SJSA1 (cell line): Measurements from ENCODE around the gene ZNF264. TPM values are rescaled to one million over a fixed set of nuclear protein-coding genes. Genes with fewer than 3 reads are reported as not detected.
"Not testable (repeated sequence)": the region's sequence is repeated elsewhere in the genome, so short reads cannot be mapped to it uniquely, and the experiment has no call there.

Experiments
- DNase-seq, 2 experiments: peaks; one replicate each; pipeline ENCODE4 v3.0.0-alpha.2; 2015 to 2020; ENCODE audit warnings: low spot score in 2 of 2, low read depth in 1 of 2
- H3K27ac ChIP-seq: fragments of 250-450 bp; sonication (Bioruptor Pico); 2 replicates; pipeline ENCODE4 v1.5.1; 2020; ENCODE audit warnings: mild to moderate bottlenecking, moderate library complexity
- H3K27me3 ChIP-seq: fragments of 250-450 bp; sonication (Bioruptor Pico); replicated peaks from 2 replicates; pipeline ENCODE4 v1.5.1; 2020; ENCODE audit warnings: mild to moderate bottlenecking, moderate library complexity
- H3K36me3 ChIP-seq: fragments of 250-450 bp; sonication (Bioruptor Pico); 2 replicates; pipeline ENCODE4 v1.5.1; 2020; ENCODE audit warnings: mild to moderate bottlenecking
- H3K4me1 ChIP-seq: fragments of 250-450 bp; sonication (Bioruptor Pico); replicated peaks from 2 replicates; pipeline ENCODE4 v1.6.1; 2021; ENCODE audit warnings: mild to moderate bottlenecking
- H3K4me3 ChIP-seq: fragments of 250-450 bp; sonication (Bioruptor Pico); 2 replicates; pipeline ENCODE4 v1.5.1; 2020; ENCODE audit warnings: mild to moderate bottlenecking
- H3K9me3 ChIP-seq: fragments of 250-450 bp; sonication (Bioruptor Pico); replicated peaks from 2 replicates; pipeline ENCODE4 v1.5.1; 2020; ENCODE audit warnings: mild to moderate bottlenecking
- total RNA-seq: library from RNA; depleted of rRNA; stranded (reverse); fragments of >200 nt; shearing (Covaris generic); gene quantifications from 2 replicates; pipeline ENCODE4 v1.2.3, GENCODE V29; 2014

The ZNF264 gene
- total RNA-seq, 1 experiment from 2014 or later = 37.6 TPM

DNA sequence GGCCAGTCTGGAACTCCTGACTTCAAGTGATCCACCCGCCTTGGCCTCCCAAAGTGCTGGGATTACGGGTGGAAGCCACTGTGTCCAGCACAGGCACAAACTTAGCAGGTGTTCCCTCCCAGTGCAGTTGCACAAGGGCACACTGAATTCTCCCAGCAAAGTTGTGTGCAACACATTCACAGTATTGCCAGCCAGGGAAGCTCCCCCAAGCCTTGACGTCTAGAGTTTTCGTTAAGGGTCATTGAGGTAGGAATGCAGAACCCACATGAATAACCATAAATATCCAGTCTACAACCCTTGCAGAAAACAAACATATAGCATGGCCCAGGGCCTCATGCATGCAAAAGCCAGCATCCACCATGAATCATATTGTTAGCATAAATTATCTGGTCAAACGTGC, 36.2 kb downstream of the ZNF264 start:
- no peaks in the 10 kb centered on the region for H3K4me1 ChIP-seq
- no peaks in the 10 kb centered on the region for H3K36me3 ChIP-seq
- no peaks in the 10 kb centered on the region for H3K27me3 ChIP-seq
- 0 out of 2 replicates have a peak, but pooled peaks cover 2% of the 10 kb centered on the region for H3K9me3 ChIP-seq
- no peak for DNase-seq
- H3K27ac ChIP-seq = no peak overlapping the region
- no peak overlapping the region for H3K4me3 ChIP-seq

DNA sequence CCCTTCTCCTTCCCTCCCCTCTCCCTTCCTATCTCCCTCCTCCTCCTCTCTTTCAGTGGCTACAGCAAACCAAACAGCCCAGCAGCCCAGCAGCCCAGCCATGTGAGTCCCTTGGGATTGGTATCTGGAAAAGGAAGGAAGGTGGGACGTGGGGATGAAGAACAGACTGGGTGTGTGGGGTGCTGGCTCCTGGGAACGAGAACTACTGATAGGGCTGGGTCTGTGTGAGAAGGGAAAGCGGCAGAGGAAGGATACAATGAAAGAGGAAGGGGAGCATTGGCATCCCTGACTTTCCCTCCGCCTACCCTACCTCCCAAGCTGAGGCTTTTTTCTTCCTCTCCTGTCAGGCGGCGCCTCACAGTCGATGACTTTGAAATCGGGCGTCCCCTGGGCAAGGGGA, 40.4 kb downstream of the ZNF264 start:
- Histone ChIP-seq H3K27me3 (no peaks in the 10 kb centered on the region), H3K27ac (no peak overlapping the region), H3K36me3 (no peaks in the 10 kb centered on the region), H3K4me3 (no peak overlapping the region), H3K9me3 (0 out of 2 replicates have a peak, but pooled peaks cover 2% of the 10 kb centered on the region), H3K4me1 (no peaks in the 10 kb centered on the region)
- DNase-seq = no peak

DNA sequence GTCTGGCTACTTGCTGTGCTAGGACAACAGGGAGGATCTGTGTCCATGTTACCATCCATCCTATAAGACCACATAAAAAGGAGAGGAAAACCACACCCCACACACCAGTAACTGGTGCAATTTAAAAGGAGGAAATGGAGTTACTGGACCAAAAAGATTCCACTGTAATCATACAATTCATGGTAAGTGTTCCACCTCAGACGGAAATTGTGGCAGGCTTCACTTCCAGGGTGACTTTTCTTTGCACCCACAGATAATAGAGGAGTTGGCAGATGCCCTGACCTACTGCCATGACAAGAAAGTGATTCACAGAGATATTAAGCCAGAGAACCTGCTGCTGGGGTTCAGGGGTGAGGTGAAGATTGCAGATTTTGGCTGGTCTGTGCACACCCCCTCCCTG, 41.9 kb downstream of the ZNF264 start:
- Histone ChIP-seq H3K4me3 (no peak overlapping the region), H3K4me1 (no peaks in the 10 kb centered on the region), H3K36me3 (no peaks in the 10 kb centered on the region), H3K27ac (no peak overlapping the region), H3K9me3 (0 out of 2 replicates have a peak, but pooled peaks cover 2% of the 10 kb centered on the region), H3K27me3 (no peaks in the 10 kb centered on the region)
- no peak for DNase-seq

DNA sequence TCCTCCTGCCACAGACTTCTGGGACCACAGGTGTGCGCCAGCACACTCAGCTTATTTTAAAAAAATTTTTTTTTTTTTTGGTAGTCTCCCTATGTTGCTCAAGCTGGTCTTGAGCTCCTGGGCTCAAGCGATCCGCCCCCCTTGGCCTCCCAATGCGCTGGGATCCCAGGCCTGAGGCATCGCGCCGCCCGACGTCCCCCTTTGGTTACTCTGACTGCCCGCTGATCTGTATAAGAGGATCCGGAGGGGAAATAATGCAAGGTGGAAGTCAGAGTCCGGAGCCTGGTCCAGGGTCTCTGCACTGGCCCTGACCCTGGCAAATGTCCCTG, 48.6 kb downstream of the ZNF264 start:
- peaks cover 18% of the 10 kb centered on the region for H3K36me3 ChIP-seq
- H3K4me1 ChIP-seq = peaks cover 13% of the 10 kb centered on the region

DNA sequence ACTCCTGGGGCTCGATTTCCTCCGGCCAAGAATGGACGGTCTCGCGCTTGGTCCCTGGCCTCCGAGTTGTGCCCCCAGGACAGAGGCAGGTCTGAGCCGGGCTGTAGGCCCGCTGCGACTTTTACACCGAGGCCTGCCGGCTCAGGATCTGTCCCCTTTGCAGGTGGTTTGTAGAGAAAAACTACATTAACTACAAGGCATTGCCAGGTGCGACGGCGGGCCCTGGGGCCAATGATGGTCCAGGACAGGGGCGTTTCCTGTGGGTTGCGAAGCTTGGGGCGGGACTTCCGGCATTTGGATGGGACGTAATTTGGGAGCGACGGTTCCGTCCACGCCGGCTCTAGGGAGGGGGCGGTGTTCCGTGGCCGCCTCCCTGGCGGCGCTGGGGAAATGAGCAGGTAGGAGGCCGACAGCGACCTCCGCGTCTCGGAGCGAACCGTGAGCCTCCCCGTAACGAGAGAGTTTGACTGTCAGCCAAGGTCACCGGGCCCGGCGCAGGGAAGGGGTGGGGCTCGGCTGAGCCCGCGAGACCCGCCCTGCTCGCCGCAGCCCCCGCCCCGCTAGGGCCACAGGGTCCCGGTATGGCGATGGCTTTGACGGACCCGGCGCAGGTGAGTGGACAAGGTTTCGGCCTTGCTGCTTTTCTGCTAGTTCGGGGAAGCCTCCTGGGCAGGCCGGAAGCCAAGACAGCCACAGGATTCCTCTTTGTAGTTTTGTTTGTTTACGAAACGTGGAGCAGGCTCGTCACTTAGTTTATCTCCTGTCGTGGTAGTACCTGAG, 49.2 kb downstream of the ZNF264 start, which contains the start of gene ZNF805:
Gene ZNF805 (plus strand): TSS at position 322 of the 780 bp plus-strand sequence. CDS start 260 bp downstream, at position 582.
- peak; percentile 83 to 92 for DNase-seq
- Histone ChIP-seq H3K4me3 (peak within 1 kb of the TSS; percentile 87), H3K36me3 (peaks cover 21% of the 10 kb centered on the region), H3K9me3 (no peaks in the 10 kb centered on the region), H3K27me3 (no peaks in the 10 kb centered on the region), H3K4me1 (peaks cover 13% of the 10 kb centered on the region), H3K27ac (peak within 1 kb of the TSS; percentile 80)

More for the DNA sequence above, 48.6 kb downstream of the ZNF264 start:
- Histone ChIP-seq H3K4me3 (peak overlapping the region; percentile 87), H3K27me3 (no peaks in the 10 kb centered on the region), H3K27ac (peak overlapping the region; percentile 80; the same call in 1 of the 2 replicates), H3K9me3 (no peaks in the 10 kb centered on the region)
- no peak for DNase-seq

DNA sequence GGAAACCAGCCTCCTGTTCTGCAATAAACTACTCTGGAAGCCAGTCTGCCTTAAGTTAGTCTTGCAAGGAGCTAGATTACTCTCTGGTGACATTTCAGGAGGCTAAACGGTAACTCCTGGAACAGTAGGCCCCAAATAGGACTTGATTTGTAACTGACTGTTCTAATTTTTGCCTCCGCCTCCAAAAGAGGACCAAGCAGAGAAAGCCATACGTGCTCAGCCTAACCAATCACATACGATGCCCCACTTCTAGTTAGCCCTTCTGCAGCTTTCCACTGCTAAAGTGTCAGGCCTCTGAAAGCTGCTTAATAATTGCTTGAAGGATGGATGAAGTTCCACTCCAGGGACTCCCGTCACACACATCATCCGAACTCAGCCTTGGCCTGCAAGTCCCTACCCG, 49.9 kb downstream of the ZNF264 start:
- Histone ChIP-seq H3K27ac (peak overlapping the region; percentile 80), H3K27me3 (no peaks in the 10 kb centered on the region), H3K4me1 (peaks cover 13% of the 10 kb centered on the region), H3K4me3 (peak overlapping the region; percentile 87), H3K36me3 (peaks cover 21% of the 10 kb centered on the region), H3K9me3 (no peaks in the 10 kb centered on the region)
- no peak for DNase-seq

DNA sequence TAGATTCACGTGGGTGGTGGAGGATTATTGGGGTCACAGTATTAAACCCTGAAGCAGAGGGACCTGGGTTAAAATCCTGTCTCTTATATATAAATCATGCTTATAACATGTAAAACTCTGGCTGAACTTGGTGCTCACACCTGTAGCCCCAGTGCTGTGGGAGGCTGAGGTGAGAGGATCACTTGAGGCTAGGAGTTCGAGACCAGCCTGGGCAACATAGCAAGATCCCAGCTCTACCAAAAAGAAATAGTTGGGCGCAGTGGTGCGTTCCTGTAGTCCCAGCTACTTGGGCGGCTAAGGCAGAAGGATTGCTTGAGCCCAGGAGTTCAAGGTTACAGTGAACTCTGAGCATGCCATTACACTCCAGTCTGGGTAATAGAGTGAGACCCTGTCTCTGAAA, 51.5 kb downstream of the ZNF264 start:
- H3K9me3 ChIP-seq = no peaks in the 10 kb centered on the region
- no peaks in the 10 kb centered on the region for H3K27me3 ChIP-seq
- no peak overlapping the region for H3K27ac ChIP-seq
- peaks cover 33% of the 10 kb centered on the region for H3K36me3 ChIP-seq
- no peak for DNase-seq
- peaks cover 13% of the 10 kb centered on the region for H3K4me1 ChIP-seq
- H3K4me3 ChIP-seq = no peak overlapping the region

DNA sequence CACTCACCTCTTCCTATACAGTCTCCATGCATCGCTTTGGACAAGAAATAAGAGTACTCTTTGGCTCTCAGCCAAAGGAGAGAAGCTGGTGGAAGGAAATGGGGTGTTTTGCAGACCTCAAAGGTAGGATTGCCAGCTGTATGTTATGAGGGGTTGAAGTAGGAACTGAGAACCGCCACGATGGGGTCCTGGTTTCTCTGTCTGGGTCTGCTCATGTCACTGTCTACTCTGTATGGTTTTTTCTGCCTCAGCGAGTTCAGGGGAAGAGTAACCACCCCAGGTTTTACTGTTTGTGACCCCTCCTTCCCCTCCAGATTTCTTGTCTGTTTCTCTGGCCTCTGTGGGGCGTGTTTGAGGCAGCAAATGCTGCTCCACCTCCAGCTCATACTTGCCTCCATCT, 53.2 kb downstream of the ZNF264 start:
- H3K36me3 ChIP-seq = peaks cover 50% of the 10 kb centered on the region
- H3K4me1 ChIP-seq = peaks cover 13% of the 10 kb centered on the region

DNA sequence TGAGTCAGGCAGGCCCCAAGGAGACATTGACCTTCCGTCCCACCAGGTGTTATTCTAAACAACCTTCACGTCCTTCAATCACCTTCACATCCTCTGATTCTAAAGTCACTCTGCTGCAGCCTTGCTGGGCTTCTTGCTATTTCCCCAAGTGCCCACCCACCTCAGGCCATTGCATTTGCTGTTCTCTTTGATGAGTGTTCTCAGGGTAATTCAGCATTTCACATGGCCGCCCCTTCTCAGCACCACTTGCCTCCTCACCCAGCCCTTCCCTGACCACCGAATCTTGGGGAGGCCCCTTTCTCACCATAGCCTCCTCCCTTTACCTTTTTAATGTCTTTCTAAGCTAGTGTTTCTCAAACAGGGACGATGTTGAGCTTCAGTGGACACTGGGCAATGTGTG, 53.8 kb downstream of the ZNF264 start:
- Histone ChIP-seq H3K4me3 (no peak overlapping the region), H3K4me1 (peaks cover 11% of the 10 kb centered on the region), H3K36me3 (peaks cover 52% of the 10 kb centered on the region), H3K27me3 (no peaks in the 10 kb centered on the region), H3K27ac (no peak overlapping the region), H3K9me3 (no peaks in the 10 kb centered on the region)
- peak in 1 of 2 experiments; percentile 14 for DNase-seq

More for the DNA sequence above, 53.2 kb downstream of the ZNF264 start:
- H3K27me3 ChIP-seq = no peaks in the 10 kb centered on the region
- no peaks in the 10 kb centered on the region for H3K9me3 ChIP-seq
- DNase-seq = no peak
- H3K27ac ChIP-seq = no peak overlapping the region
- no peak overlapping the region for H3K4me3 ChIP-seq

DNA sequence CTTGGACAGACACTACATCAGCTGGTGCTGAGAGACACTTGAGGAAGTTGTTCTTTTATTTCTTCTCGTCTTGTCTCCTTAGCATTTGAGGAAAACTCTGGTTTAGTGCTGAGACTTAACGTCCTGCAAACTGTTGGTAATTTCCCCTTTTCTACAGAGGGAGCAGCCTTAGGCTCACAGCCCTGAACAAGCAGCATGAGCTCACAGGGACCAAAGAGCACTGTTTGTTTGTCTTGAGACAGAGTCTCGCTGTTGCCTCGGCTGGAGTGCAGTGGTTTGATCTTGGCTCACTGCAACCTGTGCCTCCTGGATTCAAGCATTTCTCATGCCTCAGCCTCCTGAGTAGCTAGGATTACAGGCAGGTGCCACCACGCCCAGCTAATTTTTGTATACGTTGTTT, 54.7 kb downstream of the ZNF264 start:
- DNase-seq = peak in 1 of 2 experiments; percentile 12
- Histone ChIP-seq H3K36me3 (peaks cover 56% of the 10 kb centered on the region), H3K9me3 (no peaks in the 10 kb centered on the region), H3K27me3 (no peaks in the 10 kb centered on the region), H3K27ac (no peak overlapping the region), H3K4me3 (no peak overlapping the region), H3K4me1 (peaks cover 9% of the 10 kb centered on the region)

DNA sequence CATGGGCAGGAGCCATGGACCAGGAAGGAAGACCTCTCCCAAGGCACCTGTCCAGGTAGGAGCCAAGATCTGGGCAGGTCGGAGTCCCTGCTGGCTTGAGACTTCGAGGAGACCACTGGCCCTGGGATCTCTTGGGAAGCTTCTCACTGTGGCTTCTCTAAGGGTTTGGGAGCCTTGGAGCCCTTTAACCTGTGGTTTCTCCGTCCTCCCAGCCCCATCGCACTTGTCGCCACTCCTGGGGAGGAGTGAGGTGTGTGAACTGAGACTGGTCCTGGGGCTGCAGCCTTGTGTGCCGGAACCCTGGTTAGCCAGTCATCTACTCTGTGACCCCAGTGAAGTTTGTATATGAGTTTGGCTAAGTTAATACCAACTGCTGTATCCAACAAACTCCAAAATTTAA, 57.3 kb downstream of the ZNF264 start:
- Histone ChIP-seq H3K36me3 (peaks cover 75% of the 10 kb centered on the region), H3K27ac (no peak overlapping the region)
- DNase-seq = peak in 1 of 2 experiments; percentile 22

DNA sequence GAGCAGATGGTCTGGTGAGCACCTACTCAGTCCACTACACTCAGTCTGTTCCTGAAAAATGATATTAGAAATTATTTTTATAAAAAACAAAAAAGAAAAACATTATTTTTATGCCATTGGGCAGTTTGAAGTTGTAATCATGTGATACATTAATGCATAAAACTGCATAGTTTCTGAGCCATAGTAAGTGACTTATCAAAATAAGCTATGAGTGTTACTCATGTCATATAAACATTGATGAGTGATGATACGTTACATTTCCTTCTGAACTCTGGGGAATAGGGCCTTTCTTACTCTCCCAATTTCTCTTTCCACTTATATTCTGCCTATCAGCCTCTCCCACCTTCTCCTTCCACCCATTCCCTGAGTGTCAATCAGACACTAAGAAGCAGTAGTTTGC, 58.0 kb downstream of the ZNF264 start:
- Histone ChIP-seq H3K27me3 (no peaks in the 10 kb centered on the region), H3K27ac (no peak overlapping the region), H3K4me3 (no peak overlapping the region), H3K9me3 (no peaks in the 10 kb centered on the region), H3K36me3 (peaks cover 80% of the 10 kb centered on the region), H3K4me1 (no peaks in the 10 kb centered on the region)
- no peak for DNase-seq

More for the DNA sequence above, 57.3 kb downstream of the ZNF264 start:
- Histone ChIP-seq H3K4me1 (no peaks in the 10 kb centered on the region), H3K9me3 (no peaks in the 10 kb centered on the region), H3K27me3 (no peaks in the 10 kb centered on the region), H3K4me3 (no peak overlapping the region)

DNA sequence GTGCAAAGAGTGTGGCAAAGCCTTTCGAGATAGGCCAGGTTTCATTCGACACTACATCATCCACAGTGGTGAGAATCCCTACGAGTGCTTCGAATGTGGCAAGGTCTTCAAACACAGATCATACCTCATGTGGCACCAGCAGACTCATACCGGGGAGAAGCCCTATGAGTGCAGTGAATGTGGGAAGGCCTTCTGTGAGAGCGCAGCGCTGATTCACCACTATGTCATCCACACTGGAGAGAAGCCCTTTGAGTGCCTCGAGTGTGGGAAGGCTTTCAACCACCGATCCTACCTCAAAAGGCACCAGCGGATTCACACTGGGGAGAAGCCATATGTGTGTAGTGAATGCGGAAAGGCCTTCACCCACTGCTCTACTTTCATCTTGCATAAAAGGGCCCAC, 62.5 kb downstream of the ZNF264 start:
- H3K4me3 ChIP-seq, DNase-seq, H3K27ac ChIP-seq, H3K4me1 ChIP-seq, H3K9me3 ChIP-seq, H3K27me3 ChIP-seq: not testable (repeated sequence)
- H3K36me3 ChIP-seq = peaks cover 58% of the 10 kb centered on the region

DNA sequence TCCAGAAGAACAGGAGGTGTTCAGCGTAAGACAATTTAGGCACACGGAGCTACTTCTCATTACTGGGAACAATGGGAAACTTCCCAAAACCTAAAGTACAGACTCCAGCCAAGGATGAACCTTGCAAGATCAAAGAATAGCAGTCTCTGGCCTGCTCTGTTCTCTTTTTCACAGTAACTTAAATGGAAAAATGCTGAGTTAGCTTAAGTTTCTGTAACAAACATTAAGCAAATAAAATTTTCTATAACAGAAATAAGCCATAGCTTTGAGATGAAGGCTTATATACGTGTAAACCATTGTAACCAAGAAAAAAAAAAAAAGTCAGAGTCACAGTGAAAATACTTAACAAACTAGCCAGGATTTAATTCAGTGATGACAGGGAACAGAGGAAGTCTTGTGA, 70.7 kb downstream of the ZNF264 start:
- Histone ChIP-seq H3K9me3 (no peaks in the 10 kb centered on the region), H3K27ac (no peak overlapping the region)

More for the DNA sequence above, 70.7 kb downstream of the ZNF264 start:
- H3K4me1 ChIP-seq = no peaks in the 10 kb centered on the region
- no peaks in the 10 kb centered on the region for H3K27me3 ChIP-seq
- no peak for DNase-seq
- H3K36me3 ChIP-seq = peaks cover 24% of the 10 kb centered on the region
- no peak overlapping the region for H3K4me3 ChIP-seq
